ENCODE results near the gene SCN2B. TPM values are rescaled to one million over a fixed set of nuclear protein-coding genes. Genes with fewer than 3 reads are reported as not detected.

SCN2B gene
- total and polyA plus RNA-seq, 2 of the 13 experiments (the other 11 are each of a cell fraction or from before 2014, with no cell fraction given) = 0.01 to 0.02 TPM

- Histone ChIP-seq H3K27me3 (ENCODE audit: control insufficient read depth in 1 of 2, insufficient read depth in 2 of 2, low read length in 2 of 2) (no peaks in the 10 kb centered on the region), H4K20me1 (ENCODE audit: insufficient read depth, low read length) (no peaks in the 10 kb centered on the region), H3K79me2 (ENCODE audit: insufficient read depth, low read length) (no peaks in the 10 kb centered on the region), H3K4me2 (ENCODE audit: low read depth, low read length) (peak overlapping the region; percentile 71), H3K27ac (ENCODE audit: extremely low read length, insufficient read depth, low read length) (peak overlapping the region; percentile 78), H3K36me3 (replicated peaks in 1 of 2; ENCODE audit: control insufficient read depth in 1 of 2, insufficient read depth in 2 of 2, low read length in 2 of 2) (no peaks in the 10 kb centered on the region), H2AFZ (ENCODE audit: low read length) (no peak overlapping the region), H3K9me3 (ENCODE audit: low read length) (no peaks in the 10 kb centered on the region; the same call in 1 of the 2 replicates), H3K4me3 (replicated peaks in 1 of 3; ENCODE audit: insufficient read depth in 1 of 3, low read depth in 2 of 3, low read length in 3 of 3) (no peak overlapping the region; a peak in 1 of 6 replicates), H3K4me1 (ENCODE audit: insufficient read depth, low read length) (peaks cover 70% of the 10 kb centered on the region), H3K9ac (ENCODE audit: insufficient read depth, low read depth, low read length) (peak overlapping the region; percentile 54; the same call in 1 of the 2 replicates)
- POLR2A ChIA-PET = interaction anchor here (1.0 to 2.2 kb wide), 8 partner anchors 13 to 208 kb away, joined by 3 to 20 read pairs (median 8); partner anchors contain the start of genes ATP5MG, MPZL2 and MPZL3
- ATAC-seq = no peak
- intact Hi-C loops (cut with micrococcal nuclease; ENCODE audit: unreplicated experiment) = loop anchor here (2.0 kb wide), 1 partner anchor 161 kb away; no protein-coding TSS in a partner anchor
- WGBS (ENCODE audit: low lambda C conversion rate) = 54% methylated on average over 6 of the region's 6 CpGs
- BruUV-seq (replicated peaks) = no TSS peak
- CTCF ChIA-PET (ENCODE audit: low intra/inter-chr PET ratio, low total read pairs) = no interaction called here
- DNase-seq (ENCODE audit: low spot score) = no peak
- in situ Hi-C loops (cut with HindIII; ENCODE audit: extremely low pct_ligation_motif_present, low pct_unique_long_range_greater_than_20kb) = loop anchor here (10.0 kb wide), 1 partner anchor 161 kb away; the partner anchor contains the start of gene UBE4A
- no peak for FAIRE-seq
- 0 out of 2 replicates have a peak, but pooled peaks have one; percentile 48 for TF ChIP-seq KDM4B (CRISPR knock-in tag; IDR thresholded peaks at IDR 0.05)
- no peak for TF ChIP-seq EP300 (IDR thresholded peaks at IDR 0.05; ENCODE audit: low read depth in 2 of 2, low read length in 2 of 2)
- 0 out of 2 replicates have a peak, but pooled peaks have one; percentile 21 for TF ChIP-seq EP300 (CRISPR knock-in tag; IDR thresholded peaks at IDR 0.05; ENCODE audit: borderline replicate concordance)
- TF ChIP-seq, protein P1, sequence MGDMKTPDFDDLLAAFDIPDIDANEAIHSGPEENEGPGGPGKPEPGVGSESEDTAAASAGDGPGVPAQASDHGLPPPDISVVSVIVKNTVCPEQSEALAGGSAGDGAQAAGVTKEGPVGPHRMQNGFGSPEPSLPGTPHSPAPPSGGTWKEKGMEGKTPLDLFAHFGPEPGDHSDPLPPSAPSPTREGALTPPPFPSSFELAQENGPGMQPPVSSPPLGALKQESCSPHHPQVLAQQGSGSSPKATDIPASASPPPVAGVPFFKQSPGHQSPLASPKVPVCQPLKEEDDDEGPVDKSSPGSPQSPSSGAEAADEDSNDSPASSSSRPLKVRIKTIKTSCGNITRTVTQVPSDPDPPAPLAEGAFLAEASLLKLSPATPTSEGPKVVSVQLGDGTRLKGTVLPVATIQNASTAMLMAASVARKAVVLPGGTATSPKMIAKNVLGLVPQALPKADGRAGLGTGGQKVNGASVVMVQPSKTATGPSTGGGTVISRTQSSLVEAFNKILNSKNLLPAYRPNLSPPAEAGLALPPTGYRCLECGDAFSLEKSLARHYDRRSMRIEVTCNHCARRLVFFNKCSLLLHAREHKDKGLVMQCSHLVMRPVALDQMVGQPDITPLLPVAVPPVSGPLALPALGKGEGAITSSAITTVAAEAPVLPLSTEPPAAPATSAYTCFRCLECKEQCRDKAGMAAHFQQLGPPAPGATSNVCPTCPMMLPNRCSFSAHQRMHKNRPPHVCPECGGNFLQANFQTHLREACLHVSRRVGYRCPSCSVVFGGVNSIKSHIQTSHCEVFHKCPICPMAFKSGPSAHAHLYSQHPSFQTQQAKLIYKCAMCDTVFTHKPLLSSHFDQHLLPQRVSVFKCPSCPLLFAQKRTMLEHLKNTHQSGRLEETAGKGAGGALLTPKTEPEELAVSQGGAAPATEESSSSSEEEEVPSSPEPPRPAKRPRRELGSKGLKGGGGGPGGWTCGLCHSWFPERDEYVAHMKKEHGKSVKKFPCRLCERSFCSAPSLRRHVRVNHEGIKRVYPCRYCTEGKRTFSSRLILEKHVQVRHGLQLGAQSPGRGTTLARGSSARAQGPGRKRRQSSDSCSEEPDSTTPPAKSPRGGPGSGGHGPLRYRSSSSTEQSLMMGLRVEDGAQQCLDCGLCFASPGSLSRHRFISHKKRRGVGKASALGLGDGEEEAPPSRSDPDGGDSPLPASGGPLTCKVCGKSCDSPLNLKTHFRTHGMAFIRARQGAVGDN (CRISPR knock-in tag; IDR thresholded peaks at IDR 0.05) = peak; percentile 42
- TF ChIP-seq ZFP1 (CRISPR knock-in tag; IDR thresholded peaks at IDR 0.05) = no peak
- peak; percentile 18; the same call in 1 of the 2 replicates for TF ChIP-seq TFE3 (CRISPR knock-in tag; IDR thresholded peaks at IDR 0.05)
- TF ChIP-seq, protein P2, sequence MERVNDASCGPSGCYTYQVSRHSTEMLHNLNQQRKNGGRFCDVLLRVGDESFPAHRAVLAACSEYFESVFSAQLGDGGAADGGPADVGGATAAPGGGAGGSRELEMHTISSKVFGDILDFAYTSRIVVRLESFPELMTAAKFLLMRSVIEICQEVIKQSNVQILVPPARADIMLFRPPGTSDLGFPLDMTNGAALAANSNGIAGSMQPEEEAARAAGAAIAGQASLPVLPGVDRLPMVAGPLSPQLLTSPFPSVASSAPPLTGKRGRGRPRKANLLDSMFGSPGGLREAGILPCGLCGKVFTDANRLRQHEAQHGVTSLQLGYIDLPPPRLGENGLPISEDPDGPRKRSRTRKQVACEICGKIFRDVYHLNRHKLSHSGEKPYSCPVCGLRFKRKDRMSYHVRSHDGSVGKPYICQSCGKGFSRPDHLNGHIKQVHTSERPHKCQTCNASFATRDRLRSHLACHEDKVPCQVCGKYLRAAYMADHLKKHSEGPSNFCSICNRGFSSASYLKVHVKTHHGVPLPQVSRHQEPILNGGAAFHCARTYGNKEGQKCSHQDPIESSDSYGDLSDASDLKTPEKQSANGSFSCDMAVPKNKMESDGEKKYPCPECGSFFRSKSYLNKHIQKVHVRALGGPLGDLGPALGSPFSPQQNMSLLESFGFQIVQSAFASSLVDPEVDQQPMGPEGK (CRISPR knock-in tag; IDR thresholded peaks at IDR 0.05) = peak; percentile 16; the same call in 1 of the 2 replicates
- 0 out of 2 replicates have a peak, but pooled peaks have one; percentile 33 for TF ChIP-seq YEATS2 (CRISPR knock-in tag; IDR thresholded peaks at IDR 0.05; ENCODE audit: borderline replicate concordance)
- TF ChIP-seq, protein P3, sequence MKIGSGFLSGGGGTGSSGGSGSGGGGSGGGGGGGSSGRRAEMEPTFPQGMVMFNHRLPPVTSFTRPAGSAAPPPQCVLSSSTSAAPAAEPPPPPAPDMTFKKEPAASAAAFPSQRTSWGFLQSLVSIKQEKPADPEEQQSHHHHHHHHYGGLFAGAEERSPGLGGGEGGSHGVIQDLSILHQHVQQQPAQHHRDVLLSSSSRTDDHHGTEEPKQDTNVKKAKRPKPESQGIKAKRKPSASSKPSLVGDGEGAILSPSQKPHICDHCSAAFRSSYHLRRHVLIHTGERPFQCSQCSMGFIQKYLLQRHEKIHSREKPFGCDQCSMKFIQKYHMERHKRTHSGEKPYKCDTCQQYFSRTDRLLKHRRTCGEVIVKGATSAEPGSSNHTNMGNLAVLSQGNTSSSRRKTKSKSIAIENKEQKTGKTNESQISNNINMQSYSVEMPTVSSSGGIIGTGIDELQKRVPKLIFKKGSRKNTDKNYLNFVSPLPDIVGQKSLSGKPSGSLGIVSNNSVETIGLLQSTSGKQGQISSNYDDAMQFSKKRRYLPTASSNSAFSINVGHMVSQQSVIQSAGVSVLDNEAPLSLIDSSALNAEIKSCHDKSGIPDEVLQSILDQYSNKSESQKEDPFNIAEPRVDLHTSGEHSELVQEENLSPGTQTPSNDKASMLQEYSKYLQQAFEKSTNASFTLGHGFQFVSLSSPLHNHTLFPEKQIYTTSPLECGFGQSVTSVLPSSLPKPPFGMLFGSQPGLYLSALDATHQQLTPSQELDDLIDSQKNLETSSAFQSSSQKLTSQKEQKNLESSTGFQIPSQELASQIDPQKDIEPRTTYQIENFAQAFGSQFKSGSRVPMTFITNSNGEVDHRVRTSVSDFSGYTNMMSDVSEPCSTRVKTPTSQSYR (CRISPR knock-in tag; IDR thresholded peaks at IDR 0.05; ENCODE audit: borderline replicate concordance) = peak; percentile 67; the same call in 1 of the 2 replicates
Measured at GRCh38 chr11:118193910-118194566, 17.6 kb upstream of the SCN2B start.
